Hematopoietic multipotent progenitor cell treated with erythropoietin and hydrocortisone succinate and interleukin-3 and kit ligand, for 6 days (in vitro differentiated cells): ENCODE data around the gene SLC35E2B.
A peak's percentile ranks its signal among the peaks of the same experiment; 100 is the strongest.
"Not testable (repeated sequence)": the region's sequence is repeated elsewhere in the genome, so short reads cannot be mapped to it uniquely, and the experiment has no call there.

Source experiments
- DNase-seq: peaks from one replicate; pipeline ENCODE4 v3.0.0-alpha.2; 2015

The SLC35E2B gene

GRCh38 chr1:1702506-1702905, 9.9 kb upstream of the SLC35E2B start:
- DNase-seq, result not testable (repeated sequence)

- not testable (repeated sequence) for DNase-seq
These were observed 8.0 kb upstream of the SLC35E2B start for GRCh38 chr1:1700557-1700956.

- DNase-seq, result not testable (repeated sequence)
These were observed 7.5 kb upstream of the SLC35E2B start for GRCh38 chr1:1700067-1700466.

GRCh38 chr1:1699061-1699460, 6.5 kb upstream of the SLC35E2B start:
- not testable (repeated sequence) for DNase-seq

GRCh38 chr1:1697358-1698183, 5.0 kb upstream of the SLC35E2B start:
- not testable (repeated sequence) for DNase-seq

- DNase-seq, result not testable (repeated sequence)
These were observed 4.1 kb upstream of the SLC35E2B start for GRCh38 chr1:1696431-1697357.

- DNase-seq, result peak; percentile 85
These were observed 276 bp downstream of the SLC35E2B start for GRCh38 chr1:1692324-1692713.

GRCh38 chr1:1691443-1691842, 1.2 kb downstream of the SLC35E2B start:
- DNase-seq, result not testable (repeated sequence)

GRCh38 chr1:1689526-1689925, 3.1 kb downstream of the SLC35E2B start:
- DNase-seq, result not testable (repeated sequence)

- DNase-seq, result no peak
These were observed 4.7 kb downstream of the SLC35E2B start for GRCh38 chr1:1687846-1688245.

- DNase-seq, result no peak
These were observed 8.4 kb downstream of the SLC35E2B start for GRCh38 chr1:1684031-1684681.

- DNase-seq, result no peak
These were observed 9.3 kb downstream of the SLC35E2B start for GRCh38 chr1:1683104-1683905.

- DNase-seq, result no peak
These were observed 11.7 kb downstream of the SLC35E2B start for GRCh38 chr1:1680912-1681273.

- DNase-seq, result no peak
These were observed 12.3 kb downstream of the SLC35E2B start for GRCh38 chr1:1680031-1680911.

GRCh38 chr1:1678581-1679380, 13.8 kb downstream of the SLC35E2B start:
- peak; percentile 44 for DNase-seq

- no peak for DNase-seq
These were observed 14.6 kb downstream of the SLC35E2B start for GRCh38 chr1:1677718-1678580.

GRCh38 chr1:1676087-1676486, 16.5 kb downstream of the SLC35E2B start:
- not testable (repeated sequence) for DNase-seq

GRCh38 chr1:1675218-1675617, 17.4 kb downstream of the SLC35E2B start:
- DNase-seq, result not testable (repeated sequence)

- DNase-seq, result not testable (repeated sequence)
These were observed 17.8 kb downstream of the SLC35E2B start for GRCh38 chr1:1674806-1675205.
